Fibroblast of skin of right quadriceps (primary cell): ENCODE data around the gene NKIRAS1.
"Not testable (repeated sequence)": the region's sequence is repeated elsewhere in the genome, so short reads cannot be mapped to it uniquely, and the experiment has no call there.

Experiments
- DNase-seq: peaks from one replicate; pipeline ENCODE4 v3.0.0-alpha.2; 2013

The NKIRAS1 gene

DNA sequence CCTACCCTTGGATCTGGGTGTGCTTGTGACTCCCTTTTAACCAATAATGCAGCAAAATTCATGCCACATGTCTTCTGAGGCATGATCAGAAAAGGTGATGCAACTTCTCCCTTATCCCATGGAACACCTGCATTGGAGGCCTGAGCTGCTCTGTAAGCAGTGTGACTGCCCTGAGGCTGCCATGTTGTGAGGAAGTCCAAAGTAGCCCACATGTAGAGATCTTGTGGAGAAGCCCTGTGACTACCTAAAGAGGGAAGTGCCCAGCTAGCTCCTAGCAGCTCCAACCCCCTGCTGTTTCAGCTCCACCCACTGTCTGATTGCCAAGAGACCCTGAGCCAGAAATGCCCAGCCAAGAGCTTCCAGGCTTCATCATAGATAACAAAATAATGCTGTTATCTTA, 21.9 kb upstream of the NKIRAS1 start:
- DNase-seq, result no peak

DNA sequence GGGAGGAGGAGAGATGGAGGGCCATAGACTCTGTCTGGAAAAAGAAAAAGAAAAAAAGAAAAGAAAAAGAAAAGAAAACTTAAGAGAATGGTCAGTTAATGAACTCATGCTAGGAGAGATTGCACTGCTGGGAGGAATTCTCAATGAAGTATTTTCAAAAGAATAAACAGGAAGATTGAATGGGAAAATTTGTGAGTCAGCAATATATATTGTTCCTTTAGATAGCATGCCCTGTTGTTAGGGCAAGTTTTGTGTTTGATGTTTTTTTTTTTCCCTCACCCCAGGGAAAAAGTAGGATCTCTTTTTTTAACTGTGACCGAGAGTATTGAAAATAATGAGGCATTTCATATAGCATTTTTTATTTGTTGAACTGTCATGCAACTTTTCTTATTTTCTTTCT, 20.5 kb upstream of the NKIRAS1 start:
- no peak for DNase-seq

DNA sequence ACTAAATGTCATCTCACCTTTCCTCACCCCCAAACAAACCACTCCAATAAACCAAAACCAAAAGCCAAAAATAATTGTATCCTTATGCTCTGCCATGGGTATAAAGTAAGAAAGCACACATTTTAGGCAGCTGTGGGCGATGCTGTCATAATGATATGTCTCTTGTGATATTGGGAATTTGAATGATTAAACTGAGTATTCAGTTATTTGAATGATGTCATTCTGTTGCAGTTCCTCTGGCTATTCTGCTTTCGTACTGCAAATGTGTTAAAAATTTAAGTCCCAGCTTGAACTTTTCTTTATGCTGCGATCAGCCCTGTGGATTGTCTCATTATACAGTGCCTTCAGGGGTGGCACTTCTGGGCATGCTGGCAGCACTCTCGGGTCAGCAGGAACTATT, 17.5 kb upstream of the NKIRAS1 start:
- DNase-seq, result no peak

DNA sequence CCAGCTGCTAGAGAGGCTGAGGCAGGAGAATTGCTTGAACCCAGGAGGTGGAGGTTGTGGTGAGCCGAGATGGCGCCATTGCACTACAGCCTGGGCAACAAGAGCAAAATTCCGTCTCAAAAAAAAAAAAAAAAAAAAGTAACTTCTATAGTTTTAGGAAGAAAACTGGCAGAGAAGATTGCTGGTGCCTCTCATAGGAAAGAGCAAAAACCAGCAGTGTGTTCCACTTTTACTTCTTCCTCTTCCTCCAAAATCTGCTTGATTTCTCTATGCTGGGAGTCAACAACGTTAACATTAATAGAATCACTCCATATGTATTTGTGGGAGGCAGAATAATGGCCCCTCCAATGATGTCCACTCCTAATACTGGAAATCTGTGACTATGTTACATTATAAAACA, 15.8 kb upstream of the NKIRAS1 start:
- DNase-seq, result no peak

DNA sequence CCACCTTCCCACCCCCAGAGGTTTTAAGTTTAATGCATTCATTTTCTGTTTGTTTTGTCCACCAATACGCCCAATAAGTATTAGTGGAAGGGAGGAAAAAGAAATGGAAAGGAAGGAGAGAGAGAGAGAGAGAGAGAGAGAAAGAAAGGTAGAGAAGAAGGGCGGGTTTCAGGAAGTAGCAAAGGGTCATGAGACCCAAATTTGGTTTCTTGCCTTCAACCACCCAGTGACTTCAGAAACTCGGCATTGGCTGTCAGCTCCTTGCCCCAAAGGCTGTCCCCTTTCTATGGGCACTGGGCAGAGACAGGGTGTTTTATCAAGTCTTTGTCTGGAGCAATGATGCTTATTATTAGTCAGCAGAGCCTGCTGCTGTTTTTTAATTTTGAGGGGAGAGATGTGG, 14.8 kb upstream of the NKIRAS1 start:
- DNase-seq, result no peak

DNA sequence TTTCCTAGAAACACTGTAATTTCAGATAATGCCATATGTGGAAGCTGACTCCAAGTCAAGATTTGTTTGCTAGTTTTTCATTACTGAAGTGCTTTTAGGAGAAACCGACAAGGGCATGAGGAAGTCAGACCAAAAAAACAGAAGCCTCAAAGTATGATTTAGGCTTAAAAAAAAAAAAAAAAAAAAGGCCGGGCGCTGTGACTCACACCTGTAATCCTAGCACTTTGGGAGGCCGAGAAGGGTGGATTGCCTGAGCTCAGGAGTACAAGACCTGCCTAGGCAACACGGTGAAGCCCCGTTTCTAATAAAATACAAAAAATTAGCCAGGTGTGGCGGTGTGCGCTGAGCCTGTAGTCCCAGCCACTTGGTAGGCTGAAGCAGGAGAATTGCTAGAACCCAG, 11.7 kb upstream of the NKIRAS1 start:
- DNase-seq, result no peak

DNA sequence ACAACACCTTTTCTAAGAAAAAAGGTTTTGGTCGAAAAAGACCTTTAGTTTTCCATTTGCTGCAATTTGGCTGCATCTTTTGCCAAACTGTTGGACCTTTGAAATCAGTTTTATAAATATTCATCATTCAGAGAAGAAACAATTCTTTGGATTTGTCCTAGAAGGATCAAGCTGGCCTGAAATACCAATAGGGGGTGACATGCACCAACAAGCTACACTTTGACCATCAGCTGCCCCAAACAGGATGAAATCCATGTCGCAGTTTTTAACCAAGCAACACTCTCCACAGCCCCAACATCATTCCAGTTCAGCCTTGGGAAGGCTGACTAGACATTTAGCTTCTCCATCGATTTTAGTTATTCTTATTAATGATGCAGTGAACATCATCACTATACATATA, 9.9 kb upstream of the NKIRAS1 start:
- no peak for DNase-seq

DNA sequence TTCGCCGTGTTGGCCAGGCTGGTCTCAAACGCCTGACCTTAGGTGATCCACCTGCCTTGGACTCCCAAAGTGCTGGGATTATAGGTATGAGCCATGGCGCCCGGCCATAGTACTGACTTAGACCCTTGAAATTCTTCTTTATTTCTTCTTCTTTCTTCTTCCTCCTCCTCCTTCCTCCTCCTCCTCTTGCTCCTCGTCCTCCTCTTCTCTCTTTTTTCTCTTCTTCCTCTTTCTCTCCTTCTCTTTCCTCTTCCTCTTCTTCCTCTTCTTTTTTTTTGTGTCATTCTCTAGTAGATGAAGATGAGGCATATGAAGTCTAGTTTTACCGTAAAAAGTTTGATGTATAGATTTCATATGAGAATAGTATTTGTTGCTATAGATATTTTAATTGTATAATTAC, 9.5 kb upstream of the NKIRAS1 start:
- DNase-seq, result no peak

DNA sequence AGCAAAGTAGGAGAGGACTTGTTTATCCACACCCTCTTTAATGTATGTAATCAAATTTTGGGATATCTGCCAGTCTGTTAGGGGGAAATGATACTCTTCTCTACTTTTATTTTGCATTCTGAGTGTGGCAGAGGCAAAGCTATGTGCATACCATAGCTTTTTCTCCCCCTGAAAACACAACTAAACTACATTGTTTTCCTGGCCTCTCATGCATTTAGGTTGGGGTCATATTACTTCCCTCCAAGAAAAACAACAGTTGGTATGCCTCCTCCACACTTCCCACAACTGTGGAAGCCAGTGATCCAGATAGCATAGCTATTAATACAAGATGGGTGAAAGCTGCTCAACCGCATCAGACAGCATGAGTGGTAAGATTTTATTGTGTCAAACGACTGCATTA, 7.0 kb upstream of the NKIRAS1 start:
- DNase-seq, result peak; percentile 76

DNA sequence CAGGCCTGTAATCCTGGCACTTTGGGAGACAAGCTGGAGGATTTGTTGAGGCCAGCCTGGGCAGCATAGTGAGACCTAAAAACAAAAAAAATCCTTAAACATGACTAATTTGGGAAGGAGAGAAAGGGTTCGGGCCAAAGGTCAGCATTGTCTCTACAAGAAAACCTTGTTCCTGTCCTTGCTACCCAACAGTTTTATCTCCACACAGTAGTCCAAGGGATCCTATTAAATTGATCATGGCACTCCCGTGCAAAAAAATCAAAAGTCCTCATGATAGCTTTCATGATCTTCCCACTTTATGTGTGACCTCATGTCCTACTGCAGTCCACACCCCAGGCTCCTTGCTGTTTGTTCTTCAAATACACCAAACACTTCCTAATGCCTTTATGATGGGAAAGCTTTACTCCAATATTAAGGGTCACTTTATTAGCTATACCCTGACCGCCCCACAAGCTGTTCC, 4.3 kb upstream of the NKIRAS1 start:
- no peak for DNase-seq

DNA sequence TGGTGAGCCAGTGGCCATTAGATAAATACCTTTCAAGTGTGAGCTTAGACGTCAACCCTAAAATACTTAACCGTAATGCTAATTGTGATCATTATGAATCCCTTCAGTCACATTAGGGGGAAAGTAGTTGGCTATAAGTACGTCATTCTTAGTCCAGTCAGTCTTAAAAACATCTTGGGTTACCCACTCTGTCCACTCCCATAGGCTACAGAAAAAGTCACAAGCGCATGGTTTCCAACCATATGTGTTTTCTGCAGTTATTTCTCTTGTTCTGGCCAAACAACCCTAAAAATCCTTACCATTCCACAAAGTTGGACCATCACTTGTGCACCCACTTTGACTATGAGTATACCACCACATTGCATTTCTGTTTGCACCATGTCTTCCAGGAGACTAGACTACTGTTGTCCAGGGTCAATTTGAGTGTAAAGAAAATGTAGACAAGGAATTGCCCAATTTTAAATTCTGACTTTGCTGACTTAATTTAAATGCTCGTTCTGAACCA, 3.4 kb upstream of the NKIRAS1 start:
- no peak for DNase-seq

DNA sequence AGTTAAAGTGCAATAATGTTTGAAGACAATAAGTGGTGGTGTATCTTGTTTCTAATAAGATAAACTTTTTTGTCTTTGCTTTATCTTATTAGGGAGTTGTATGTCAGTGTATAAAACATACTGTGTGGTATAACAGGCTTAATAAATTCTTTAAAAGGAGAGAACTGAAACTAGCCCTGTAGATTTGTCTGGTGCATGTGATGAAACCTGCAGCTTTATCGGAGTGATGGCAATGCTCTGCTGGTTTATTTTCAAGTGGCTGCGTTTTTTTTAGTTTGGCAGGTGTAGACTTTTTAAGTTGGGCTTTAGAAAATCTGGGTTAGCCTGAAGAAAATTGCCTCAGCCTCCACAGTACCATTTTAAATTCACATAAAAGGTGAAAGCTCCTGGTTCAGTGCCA, 2.8 kb upstream of the NKIRAS1 start:
- no peak for DNase-seq

DNA sequence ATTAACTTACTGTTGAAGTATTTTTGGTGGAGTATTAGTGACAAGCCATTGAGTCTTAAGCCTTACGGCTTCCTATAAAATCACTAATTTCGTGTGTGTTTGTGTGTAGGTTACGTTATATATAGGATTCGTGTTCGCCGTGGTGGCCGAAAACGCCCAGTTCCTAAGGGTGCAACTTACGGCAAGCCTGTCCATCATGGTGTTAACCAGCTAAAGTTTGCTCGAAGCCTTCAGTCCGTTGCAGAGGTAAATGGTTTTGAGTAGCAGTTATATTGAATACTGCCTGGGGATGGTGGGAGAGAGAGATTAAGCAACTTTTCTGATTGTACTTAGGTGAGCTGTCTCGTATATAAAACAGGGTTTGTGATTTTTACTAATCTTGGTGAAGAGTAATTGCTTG, 1.5 kb upstream of the NKIRAS1 start:
- not testable (repeated sequence) for DNase-seq

DNA sequence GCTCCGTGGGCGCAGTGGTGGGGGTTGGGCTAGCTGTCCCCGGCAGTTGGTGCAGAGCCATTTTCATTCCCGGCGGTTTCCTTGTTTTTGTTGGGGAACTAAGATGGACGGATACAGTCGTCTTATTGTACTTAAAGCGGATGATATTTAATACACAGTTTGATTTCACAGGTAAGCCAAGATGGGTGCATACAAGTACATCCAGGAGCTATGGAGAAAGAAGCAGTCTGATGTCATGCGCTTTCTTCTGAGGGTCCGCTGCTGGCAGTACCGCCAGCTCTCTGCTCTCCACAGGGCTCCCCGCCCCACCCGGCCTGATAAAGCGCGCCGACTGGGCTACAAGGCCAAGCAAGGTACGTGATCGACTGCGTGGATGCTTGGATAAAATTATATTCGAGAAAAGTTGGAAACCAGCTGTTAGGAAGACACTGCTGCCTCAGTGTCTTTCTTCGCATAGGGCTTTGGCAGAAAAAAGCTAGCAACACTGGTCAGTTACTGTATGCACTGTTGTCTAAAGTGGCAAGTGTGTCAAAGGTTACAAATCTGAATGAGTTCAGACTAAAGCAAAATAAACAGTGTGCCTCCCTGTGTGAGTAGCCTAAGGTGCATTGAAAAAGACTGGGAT, 1.0 kb upstream of the NKIRAS1 start:
- peak; percentile 52 for DNase-seq

DNA sequence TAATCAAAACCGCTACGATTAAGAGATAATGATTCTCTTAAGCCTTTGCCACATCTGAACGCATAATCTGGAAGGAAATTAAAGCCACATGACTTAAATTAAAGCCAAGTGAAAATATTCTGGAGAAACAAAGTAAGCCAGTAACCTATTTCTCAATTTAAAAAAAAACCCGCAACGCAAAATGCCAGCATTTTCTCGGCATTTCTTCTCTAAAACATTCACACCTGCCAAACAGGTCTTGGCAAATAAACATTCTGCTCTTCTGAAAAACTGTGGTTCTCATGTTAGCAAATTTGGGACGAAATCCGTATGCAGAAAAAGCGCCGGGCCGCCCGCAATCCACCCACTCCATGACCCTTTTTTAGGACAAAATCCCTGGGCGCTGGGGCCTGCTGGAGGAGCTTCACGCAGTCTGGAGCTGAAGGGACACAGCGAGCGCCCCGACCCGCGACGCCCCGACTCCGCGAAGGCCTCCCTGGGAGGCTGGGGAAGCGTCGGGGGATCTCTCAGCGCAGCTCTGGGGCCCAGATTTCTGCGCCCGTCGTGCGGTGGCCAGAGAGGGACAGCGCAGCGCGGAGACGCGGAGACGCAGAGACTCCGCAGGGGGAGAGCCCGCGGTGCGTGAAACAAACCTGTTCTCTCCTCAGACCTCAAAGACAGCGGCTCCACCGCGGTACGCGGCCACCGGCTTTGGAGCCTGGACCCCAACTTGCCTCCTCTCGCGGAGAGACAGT, 471 bp downstream of the NKIRAS1 start:
- DNase-seq, result no peak

DNA sequence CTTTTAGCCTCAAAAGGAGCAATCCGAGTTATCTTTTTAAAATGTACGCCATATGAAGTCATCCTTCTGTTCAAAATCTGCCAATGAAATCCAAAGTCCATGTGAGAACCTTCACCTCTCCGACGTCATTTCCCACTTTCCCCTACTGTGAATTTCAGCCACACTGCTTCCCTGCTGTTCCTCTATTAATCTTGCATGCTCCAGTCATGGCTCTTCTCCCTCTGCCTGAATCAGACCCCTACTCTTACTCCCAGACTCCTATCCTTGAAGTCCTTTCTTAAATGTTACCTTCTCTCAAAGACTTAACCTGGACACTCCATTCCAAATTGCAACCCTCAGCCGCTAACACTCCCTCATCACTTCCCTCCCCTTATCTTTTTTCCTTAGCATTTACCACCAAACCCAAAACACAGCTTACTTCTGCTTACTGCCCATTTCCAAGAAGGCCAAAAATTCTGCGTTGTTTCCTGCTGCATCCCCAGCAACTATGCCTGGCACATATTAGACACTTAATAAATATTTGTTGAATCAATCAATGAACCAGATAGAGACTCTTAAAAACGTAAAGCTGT, 1.2 kb downstream of the NKIRAS1 start:
- DNase-seq, result peak; percentile 32

DNA sequence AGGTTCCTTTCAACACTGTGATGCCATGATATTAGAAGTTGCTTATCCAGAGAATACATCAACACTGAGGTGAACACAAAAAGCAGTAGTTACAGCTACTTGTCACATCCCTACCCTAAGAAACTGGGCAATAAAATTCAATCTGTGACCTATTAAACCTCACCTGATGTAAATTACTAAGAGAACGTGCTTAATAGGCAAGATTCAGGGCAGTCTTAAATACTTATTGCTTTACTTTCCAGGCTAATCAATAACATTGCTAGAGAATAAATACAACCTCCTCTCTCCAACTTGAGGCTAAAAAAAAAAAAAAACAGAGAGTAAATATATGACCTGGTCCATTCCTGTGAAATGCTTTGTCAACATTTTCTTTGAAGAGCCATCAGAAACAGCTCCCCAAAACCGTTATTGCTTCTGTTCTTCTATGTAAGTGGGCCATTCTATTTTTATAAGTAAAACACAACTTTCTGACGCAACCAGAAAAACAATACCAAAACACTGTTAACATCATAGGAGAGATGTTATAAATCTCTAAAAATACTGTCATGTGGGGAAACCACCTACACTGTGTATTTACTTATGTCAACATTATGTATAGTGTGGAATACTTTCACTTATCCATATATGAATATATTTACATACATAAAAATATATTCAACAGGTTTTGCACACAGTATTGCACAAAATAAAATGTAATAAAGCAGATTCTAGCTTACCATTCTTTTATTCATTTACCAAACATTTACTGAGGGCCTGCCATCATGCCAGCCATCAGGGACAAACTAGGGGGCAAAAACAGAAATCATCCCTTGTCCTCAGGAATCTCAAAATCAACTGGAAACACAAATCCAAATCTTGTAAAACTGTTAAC, 2.7 kb downstream of the NKIRAS1 start:
- DNase-seq, result no peak

DNA sequence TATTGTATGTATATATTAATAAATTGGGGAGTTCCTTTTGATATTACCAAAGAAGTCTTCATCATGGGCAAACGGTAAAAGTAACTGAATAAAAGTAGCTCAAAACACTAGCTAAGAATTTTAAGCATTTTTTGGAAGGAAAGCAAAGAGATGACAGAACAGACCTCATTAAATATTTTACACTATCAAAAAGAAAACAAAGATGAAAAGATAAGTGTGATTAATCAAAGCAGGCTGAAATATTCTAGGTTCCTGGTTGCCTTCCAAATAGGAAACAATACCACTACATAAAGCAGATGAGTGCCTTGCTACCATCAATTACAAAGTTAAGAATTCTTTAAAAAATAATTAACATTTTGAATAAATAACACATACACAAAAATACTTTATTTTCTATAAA, 3.6 kb downstream of the NKIRAS1 start:
- DNase-seq, result no peak

DNA sequence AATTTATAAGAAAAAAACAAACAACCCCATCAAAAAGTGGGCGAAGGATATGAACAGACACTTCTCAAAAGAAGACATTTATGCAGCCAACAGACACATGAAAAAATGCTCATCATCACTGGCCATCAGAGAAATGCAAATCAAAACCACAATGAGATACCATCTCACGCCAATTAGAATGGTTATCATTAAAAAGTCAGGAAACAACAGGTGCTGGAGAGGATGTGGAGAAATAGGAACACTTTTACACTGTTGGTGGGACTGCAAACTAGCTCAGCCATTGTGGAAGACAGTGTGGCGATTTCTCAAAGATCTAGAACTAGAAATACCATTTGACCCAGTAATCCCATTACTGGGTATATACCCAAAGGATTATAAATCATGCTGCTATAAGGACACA, 4.5 kb downstream of the NKIRAS1 start:
- not testable (repeated sequence) for DNase-seq

DNA sequence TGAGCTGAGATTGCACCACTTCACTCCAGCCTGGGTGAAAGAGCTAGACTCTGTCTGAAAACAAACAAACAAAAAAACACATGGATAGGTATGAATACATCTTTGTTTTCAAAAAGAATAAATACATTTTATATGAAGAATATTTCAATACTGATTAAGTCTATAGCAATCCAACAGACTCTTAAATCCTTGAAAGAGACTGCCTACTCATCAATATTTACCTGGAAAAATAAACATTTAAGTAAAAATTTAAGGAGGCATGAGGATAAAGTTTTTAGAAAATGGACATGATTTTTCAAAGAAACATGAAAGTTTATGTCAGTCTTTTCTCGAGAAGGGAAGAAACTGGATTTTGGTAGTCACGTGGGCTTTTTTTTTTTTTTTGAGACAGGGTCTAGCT, 5.4 kb downstream of the NKIRAS1 start:
- no peak for DNase-seq

DNA sequence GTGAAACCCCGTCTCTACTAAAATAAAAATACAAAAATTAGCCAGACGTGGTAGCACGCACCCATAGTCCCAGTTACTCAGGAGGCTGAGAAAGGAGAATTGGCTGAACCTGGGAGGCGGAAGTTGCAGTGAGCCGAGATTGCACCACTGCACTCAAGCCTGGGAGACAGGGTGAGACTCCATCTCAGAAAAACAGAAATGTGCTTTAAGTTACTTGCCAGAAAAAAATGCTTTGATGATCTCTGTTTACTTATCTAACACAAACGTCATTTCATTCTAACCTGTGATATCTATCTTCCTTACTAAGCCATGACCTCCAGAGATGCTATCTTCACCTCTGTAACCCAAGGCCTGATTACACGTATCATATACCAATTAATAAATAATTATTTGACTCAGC, 7.4 kb downstream of the NKIRAS1 start:
- no peak for DNase-seq

DNA sequence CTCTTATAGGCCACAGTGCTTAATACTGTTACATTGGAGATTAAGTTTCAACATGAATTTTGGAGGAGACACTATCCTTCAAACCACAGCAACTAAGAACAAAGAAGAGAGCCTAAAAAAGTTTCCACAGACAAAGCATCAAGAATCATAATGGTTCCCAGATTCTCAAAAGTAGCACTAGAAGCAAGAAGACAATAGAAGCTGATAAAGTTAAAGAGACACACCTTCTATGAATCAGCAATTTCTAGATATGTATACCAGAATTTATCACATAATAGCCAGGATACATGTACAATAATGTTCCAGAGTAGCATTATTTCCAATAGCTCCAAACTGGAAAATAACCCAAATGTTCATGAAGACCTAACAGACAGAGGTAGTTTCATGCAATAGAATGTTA, 12.2 kb downstream of the NKIRAS1 start:
- DNase-seq, result no peak

DNA sequence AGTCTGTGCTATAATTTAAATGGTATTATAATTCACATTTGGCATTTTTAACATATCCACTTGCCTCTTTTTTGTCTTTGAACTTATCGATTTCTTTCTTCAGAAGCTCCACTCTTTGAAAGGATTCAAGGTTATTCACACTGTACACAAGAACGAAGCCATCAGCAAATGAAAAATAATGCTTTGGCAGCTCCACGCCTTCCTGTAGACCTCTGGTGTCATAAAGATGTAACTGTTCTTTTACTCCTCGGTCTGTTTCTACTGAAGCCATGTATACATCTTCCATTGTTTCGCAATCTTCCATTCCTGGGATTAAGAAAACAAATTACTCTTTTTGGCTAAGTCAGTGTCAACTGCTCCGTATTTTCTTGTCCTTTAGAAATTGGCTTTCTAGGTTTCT, 16.0 kb downstream of the NKIRAS1 start:
- peak; percentile 59 for DNase-seq
